GM18517 (cell line): ENCODE data around the gene CTSZ.

Experiments used
- ATAC-seq: cut with Tn5 transposase; IDR thresholded peaks from one replicate; pipeline ENCODE4 v1.9.1; 2021; ENCODE audit warnings: mild to moderate bottlenecking, moderate library complexity; ENCODE audit not compliant: unreplicated experiment

CTSZ gene

GRCh38 chr20:59032023-59032712 is 25.1 kb upstream of the CTSZ start, which contains the start of gene ATP5F1E:
ATP5F1E (minus strand) TSS chr20:59032335; CDS start chr20:59032251, 84 bp downstream.
- ATAC-seq, result peak; percentile 84

- no peak for ATAC-seq
These were observed 24.5 kb upstream of the CTSZ start for GRCh38 chr20:59031564-59032022.

DNA sequence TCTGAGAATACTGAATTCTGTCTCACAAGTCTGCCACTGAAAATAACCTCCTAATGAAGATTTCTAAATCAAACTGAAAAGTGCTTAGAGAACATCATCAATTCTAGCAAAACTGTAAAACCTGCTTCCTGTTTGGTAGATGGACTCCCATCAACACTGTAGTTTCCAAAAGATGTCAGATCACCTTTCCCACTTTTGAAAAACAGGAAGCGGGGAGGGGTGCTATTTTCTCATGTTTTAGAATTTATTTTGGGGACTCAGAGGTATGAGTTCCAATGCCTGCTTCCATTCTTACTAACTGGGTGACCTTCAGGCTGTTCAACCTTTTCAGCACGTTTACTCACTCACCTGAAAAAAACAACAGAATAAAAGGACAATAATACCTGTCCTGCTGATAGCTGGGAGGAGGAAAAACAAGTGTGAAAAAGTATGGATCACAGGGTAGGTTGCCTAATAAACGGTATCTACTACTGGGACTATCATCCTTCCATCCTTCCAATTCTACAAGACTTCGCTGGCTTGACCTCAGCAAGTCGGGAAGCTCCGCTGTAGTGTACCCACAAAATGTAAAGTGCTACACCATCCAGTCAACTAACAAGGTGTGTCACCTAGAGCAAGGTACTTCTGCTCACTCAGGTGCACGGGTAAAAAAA is 24.0 kb upstream of the CTSZ start:
- no peak for ATAC-seq

DNA sequence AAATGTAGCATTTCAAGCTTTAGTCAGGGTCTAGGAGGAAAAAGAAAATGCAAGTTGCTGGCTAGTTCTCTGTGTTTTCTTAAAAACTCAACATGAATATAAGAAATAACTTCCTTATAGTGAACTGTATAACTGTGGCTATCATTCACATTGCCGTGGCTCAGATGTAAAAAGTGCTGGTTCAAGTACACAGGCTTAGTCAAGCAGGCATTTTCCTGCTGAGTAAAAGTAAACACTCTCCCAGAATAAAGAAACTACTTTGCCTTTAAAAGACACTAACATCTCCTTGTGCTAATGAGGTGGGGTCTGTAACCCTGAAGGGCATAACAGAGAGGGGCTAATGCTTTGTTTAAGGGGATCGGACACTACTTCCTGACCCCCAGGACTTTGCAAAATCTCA is 21.8 kb upstream of the CTSZ start:
- no peak for ATAC-seq

DNA sequence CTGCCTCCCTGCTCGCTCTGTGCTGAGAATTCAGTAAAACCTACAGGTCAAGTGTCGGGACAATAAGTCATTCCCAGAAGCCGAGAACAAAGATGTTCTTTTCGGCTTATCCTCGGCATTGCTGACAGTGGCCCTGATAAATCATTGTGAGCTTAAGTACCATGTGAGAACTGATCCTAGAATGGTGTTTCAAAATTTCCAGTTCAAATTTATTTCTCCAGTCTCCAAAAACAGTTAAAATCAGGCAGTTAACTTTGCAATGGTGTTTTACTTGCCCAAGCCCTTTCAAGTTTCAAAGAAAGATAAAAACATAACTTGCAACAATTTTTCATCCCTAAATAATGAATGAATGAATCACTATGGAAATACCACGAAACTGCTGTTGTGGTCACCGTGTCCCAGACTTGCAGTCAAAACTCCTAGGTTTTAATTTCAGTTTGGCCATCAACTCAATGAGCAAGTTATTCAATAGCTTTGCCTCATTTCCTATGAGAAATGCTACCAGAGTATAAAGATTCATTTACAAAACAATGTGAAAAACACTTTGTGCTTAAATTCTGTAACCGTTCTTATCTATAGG is 20.8 kb upstream of the CTSZ start:
- ATAC-seq, result no peak

DNA sequence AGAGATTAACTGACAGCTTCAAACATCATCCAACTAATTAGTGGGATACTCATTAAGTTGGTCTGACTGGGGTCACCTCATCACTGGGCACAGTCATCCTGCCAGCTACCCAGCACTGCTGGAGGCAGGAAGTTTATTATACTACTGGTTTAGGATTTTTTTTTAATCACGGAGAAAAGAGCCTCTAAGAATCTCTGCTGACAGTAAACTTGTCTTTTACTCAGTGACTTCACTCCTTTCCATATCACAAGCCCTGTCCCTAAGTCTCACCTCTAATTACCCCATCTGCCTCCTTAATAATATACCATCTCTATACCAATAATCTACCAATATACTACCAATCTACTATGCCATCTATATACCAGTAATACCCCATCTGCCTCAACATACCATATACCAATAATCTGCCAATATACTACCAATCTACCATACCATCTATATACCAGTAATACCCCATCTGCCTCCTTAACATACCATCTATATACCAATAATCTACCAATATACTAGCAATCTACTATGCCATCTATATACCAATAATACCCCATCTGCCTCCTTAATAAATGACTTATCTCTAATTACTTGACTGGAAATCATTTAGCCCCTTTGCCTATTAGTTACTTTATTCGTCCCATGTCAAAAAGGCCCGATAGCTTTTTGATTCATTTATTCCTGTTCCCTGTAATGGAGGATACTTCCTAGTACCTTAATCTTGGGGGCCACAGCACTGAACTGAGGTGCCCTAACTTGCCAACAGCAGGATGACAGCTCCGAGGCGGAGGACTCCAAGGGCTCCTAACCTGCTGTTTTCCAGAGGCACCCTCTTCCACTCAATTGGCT is 20.1 kb upstream of the CTSZ start:
- ATAC-seq, result no peak

DNA sequence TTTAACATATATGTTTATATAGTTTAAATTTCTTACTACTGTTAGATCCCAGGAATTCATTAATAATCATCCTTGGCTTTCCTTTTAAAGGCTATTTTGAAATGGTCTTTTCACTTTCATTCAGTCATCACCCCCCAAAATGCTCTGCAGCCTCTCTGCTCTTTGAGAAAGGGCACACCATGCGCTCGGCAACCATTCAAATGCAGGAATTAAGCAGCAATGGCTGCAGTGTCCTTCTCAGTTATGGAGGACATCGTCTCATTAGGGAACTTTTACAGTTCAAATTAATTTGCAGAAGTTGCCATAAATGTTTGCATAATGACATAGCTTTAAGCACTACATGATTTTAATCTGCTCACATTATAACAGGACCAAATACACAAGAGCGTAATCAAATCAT is 18.5 kb upstream of the CTSZ start:
- no peak for ATAC-seq

- ATAC-seq, result no peak
These were observed 18.0 kb upstream of the CTSZ start for GRCh38 chr20:59025086-59025485.

- ATAC-seq, result no peak
These were observed 17.1 kb upstream of the CTSZ start for GRCh38 chr20:59024111-59024530.

- no peak for ATAC-seq
These were observed 16.6 kb upstream of the CTSZ start for GRCh38 chr20:59023616-59024015.

- ATAC-seq, result no peak
These were observed 15.7 kb upstream of the CTSZ start for GRCh38 chr20:59022754-59023153.

DNA sequence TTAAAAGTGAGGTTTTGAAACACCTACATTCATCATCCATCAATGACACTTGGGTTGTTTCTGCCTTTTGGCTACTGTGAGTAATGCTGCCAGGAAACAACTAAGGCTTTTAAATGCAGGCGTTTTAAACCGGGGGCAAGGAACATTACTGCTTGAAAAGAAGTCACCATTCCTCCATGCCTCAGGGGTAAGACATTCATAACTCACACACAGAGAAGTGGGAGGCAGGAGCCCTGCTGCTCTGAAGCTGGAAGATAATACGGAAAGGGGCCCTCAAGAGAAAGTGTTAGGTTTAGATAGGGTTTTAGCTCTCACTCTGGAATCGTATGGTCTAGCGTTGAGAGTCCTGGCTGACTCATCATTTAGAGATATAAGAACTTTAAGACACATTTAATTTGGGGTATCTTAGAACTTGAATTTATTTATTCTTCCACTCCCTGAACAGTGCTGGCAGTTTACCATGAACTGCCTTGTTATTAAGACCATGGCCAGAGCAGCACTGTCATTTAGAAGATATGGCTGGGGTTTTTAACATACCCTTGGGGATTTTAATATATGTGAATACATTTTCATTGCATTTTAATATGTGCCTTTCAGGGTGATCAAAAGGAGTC is 14.0 kb upstream of the CTSZ start:
- ATAC-seq, result no peak

DNA sequence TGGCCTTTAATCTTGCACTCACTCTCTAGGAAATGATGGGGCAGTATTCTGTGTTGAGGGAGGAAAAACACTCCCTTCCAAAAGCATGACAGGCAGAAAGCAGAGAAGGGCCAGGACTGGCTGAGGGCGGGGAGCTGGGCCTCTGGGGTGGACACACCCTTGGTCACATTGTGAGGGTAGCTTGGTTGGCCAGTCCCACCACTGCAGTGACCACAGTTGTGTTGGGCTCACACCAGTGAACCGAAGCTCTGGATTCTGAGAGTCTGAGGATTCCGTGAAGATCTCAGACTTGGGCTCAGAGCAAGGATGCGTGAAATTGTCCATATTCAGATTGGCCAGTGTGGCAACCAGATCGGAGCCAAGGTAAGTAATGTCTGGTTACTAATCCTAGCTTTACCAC is 12.2 kb upstream of the CTSZ start, which contains the start of gene TUBB1:
Gene TUBB1 (plus strand): TSS at position 213 of the 400 bp plus-strand sequence. CDS start 94 bp downstream, at position 307.
- ATAC-seq, result no peak

DNA sequence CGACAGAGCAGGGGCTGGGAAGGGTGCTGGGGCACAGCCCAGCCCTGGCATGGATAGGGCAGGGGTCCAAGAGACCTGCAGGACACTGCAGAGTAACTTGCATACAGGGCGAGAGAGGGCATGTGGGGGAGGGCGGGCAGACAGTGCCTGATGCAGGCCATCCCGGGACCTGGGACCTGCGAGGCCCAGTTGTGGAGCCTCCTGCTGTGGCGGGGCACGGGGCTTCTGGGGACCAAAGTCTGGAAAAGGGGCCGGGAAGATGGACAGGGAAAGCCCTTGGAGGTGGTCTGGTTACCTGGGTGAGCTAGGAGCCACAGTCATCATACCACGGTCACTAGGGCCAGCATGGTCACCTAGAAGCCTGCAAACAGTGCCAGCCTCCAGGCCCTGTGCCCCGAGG is 11.8 kb upstream of the CTSZ start:
- ATAC-seq, result no peak

GRCh38 chr20:59017493-59018231 is 10.6 kb upstream of the CTSZ start:
- ATAC-seq, result no peak

DNA sequence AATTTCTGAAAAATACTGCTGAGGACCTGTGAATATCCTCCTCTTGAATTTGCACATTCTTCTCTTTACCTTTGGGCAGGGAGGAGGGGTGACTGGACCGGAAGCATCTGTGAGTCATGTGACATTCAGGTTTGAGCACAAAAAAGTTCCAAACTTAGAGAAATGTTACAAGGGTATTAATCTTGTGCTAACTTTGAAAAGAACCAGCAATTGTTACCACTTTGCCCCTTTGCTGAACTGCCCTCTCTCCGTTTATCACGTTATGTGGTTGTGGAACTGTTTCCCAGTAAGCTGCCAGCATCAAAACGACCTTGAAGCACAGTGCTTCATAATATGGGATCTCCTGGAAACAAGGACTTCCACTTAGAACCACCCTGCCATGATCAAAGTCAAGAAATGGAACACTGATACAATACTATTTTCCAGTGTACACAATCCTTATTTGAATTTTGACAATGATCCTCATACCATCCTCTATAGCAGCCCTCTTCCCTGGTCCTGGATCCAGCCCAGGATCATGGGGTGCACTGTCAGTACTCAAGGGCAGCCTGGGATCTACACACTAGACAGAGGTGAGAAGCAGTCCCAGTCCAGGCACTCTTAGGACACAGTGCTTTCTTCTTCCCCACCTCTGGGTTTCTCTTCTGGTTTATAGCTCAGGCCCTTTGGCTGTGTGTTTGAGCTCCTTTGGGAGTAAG is 9.9 kb upstream of the CTSZ start:
- no peak for ATAC-seq

GRCh38 chr20:59015812-59016711 is 9.0 kb upstream of the CTSZ start:
- no peak for ATAC-seq

DNA sequence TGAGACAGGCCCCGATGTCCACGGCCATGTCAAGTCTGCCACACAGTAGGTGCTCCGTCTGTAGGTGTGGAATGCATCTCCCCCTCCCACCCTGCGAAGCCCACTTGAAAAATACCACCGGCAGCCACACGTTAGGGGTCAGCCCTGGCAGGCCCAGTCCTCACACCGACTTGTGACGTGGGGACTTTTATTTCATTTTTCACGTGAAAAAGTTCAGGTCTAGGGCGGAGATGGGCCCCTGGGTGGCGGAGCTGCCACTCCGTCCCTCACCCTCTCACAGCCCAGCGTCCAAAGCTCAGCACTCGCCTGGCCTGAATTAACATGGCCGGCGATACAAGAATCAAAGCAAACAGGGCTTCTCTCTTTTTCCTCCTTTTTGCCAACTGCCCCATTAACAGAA is 8.4 kb upstream of the CTSZ start:
- no peak for ATAC-seq
